SK-N-SH (cell line): ENCODE results near the gene NCBP3.

Experiments
- CTCF ChIP-seq: fragments of 200-600 bp; sonication (generic); IDR thresholded peaks from 2 replicates; pipeline ENCODE4 v1.6.1; 2017; ENCODE audit warnings: antibody characterized with exemption, mild to moderate bottlenecking, moderate library complexity
- EP300 ChIP-seq, 2 experiments: IDR thresholded peaks; 2 replicates each; pipeline versions ENCODE4 v1.4.0 to v1.6.1; 2012; ENCODE audit warnings: borderline replicate concordance in 1 of 2, low read depth in 1 of 2, low read length in 1 of 2
- EZH2phosphoT487 ChIP-seq: fragments of 200-600 bp; sonication (generic); IDR thresholded peaks from 2 replicates; pipeline ENCODE4 v1.6.1; 2017; ENCODE audit warnings: low read depth, mixed run types, mild to moderate bottlenecking, antibody characterized with exemption, moderate library complexity, borderline replicate concordance
- FOXM1 ChIP-seq: IDR thresholded peaks from 2 replicates; pipeline ENCODE4 v1.4.0; 2012; ENCODE audit warnings: low read depth, mild to moderate bottlenecking
- GATA2 ChIP-seq: sonication (generic); formaldehyde crosslinking; IDR thresholded peaks from 2 replicates; pipeline ENCODE4 v1.5.0; 2020; ENCODE audit warnings: mild to moderate bottlenecking, missing genetic modification reagents
- MAX ChIP-seq: IDR thresholded peaks from 2 replicates; pipeline ENCODE4 v1.4.0; 2012; ENCODE audit warnings: low read depth
- PBX3 ChIP-seq: IDR thresholded peaks from 2 replicates; pipeline ENCODE4; 2012
- RAD21 ChIP-seq: IDR thresholded peaks from 2 replicates; pipeline ENCODE4 v1.6.1; 2012; ENCODE audit warnings: mild to moderate bottlenecking, low read length
- SIN3A ChIP-seq: IDR thresholded peaks from 2 replicates; pipeline ENCODE4 v1.6.1; 2012; ENCODE audit warnings: low read depth, mild to moderate bottlenecking, low read length, moderate library complexity, borderline replicate concordance
- SMC3 ChIP-seq: IDR thresholded peaks from 2 replicates; pipeline ENCODE4 v1.6.1; 2012; ENCODE audit warnings: low read depth, low read length, improper control_type of control experiment
- TAF1 ChIP-seq: IDR thresholded peaks from 2 replicates; pipeline ENCODE4 v1.6.1; 2012; ENCODE audit warnings: low read depth, mild to moderate bottlenecking, low read length, moderate library complexity, borderline replicate concordance
- TEAD4 ChIP-seq: IDR thresholded peaks from 2 replicates; pipeline ENCODE4 v1.4.0; 2012; ENCODE audit warnings: mild to moderate bottlenecking, borderline replicate concordance; ENCODE audit not compliant: insufficient read depth
- USF2 ChIP-seq: fragments of 150-350 bp; IDR thresholded peaks from 2 replicates; pipeline ENCODE4 v1.6.1; 2017; ENCODE audit warnings: antibody characterized with exemption, low read length, low read depth, borderline replicate concordance

- TF ChIP-seq EZH2phosphoT487 (no peak), USF2 (no peak), CTCF (no peak), TEAD4 (no peak), TAF1 (no peak), SMC3 (no peak), PBX3 (no peak), EP300 (IDR thresholded peaks at IDR 0.05; ENCODE audit: borderline replicate concordance in 1 of 2, low read depth in 1 of 2, low read length in 1 of 2) (no peak), FOXM1 (no peak), MAX (no peak), SIN3A (no peak), GATA2 (CRISPR knock-in tag) (no peak), RAD21 (no peak)
These were observed 43.4 kb upstream of the NCBP3 start for GRCh38 chr17:3889325-3890012.
